Breast epithelium (tissue), 4 donors: ENCODE data around the gene KRT76. TPM values are rescaled to one million over a fixed set of nuclear protein-coding genes. Genes with fewer than 3 reads are reported as not detected.

Source experiments
- DNase-seq, 2 donors: peaks; one replicate each; pipeline ENCODE4 v3.0.0-alpha.2; 2019; ENCODE audit warnings: low spot score in 2 of 2
- H3K27ac ChIP-seq, 2 donors: fragments of 200-600 bp; sonication (generic) in 1 of 2; one replicate each; pipeline ENCODE4 v1.5.1; 2016 to 2019; ENCODE audit warnings: mild to moderate bottlenecking in 1 of 2
- H3K27me3 ChIP-seq, 2 donors: fragments of 200-600 bp; sonication (generic) in 1 of 2; one replicate each; pipeline versions ENCODE4 v1.5.1 to v1.6.0; 2017 to 2019; ENCODE audit warnings: control low read depth in 1 of 2, mild to moderate bottlenecking in 1 of 2
- H3K36me3 ChIP-seq: fragments of 200-600 bp; one replicate; pipeline ENCODE4 v1.5.1; 2019
- H3K4me1 ChIP-seq, 2 donors: fragments of 200-600 bp; sonication (generic); one replicate each; pipeline ENCODE4 v1.5.1; 2016 to 2019; ENCODE audit warnings: control low read depth in 1 of 2
- H3K4me3 ChIP-seq, 3 donors: fragments of 200-600 bp; sonication (generic); 1 replicate in 2 of 3; 2 replicates in 1 of 3; pipeline ENCODE4 v1.5.1; 2016 to 2019; ENCODE audit warnings: mild to moderate bottlenecking in 3 of 3, moderate library complexity in 2 of 3
- H3K9me3 ChIP-seq, 2 donors: fragments of 200-600 bp; sonication (generic) in 1 of 2; one replicate each; pipeline ENCODE4 v1.5.1; 2016 to 2019; ENCODE audit warnings: control low read depth in 1 of 2
- POLR2A ChIP-seq: fragments of 450-650 bp; IDR thresholded peaks from one replicate; pipeline ENCODE4 v1.6.1; 2016; ENCODE audit warnings: antibody characterized with exemption, mild to moderate bottlenecking, moderate library complexity
- POLR2AphosphoS5 ChIP-seq, 3 donors: sonication (generic); formaldehyde crosslinking; IDR thresholded peaks; one replicate each; pipeline ENCODE4 v1.6.1; 2017; ENCODE audit warnings: antibody characterized with exemption in 3 of 3
- intact Hi-C: fragments of 100-400 bp; cut with DNase I; formaldehyde crosslinking; loops from one replicate; pipeline ENCODE4 v1.15.1; 2023; ENCODE audit warnings: low total_unique reads
- total RNA-seq, 3 donors: library from RNA; depleted of rRNA; stranded (reverse); fragments of >200 nt; gene quantifications; one replicate each; pipeline ENCODE4 v1.1.0, GENCODE V29; 2016
- TF ChIP-seq, protein P1 (sequence below), 3 donors: fragments of 450-650 bp; IDR thresholded peaks; one replicate each; pipeline ENCODE4 v1.5.1; 2016 to 2017; ENCODE audit warnings: antibody characterized with exemption in 3 of 3, mild to moderate bottlenecking in 3 of 3, moderate library complexity in 3 of 3

The KRT76 gene
- total RNA-seq, 3 donors from 2014 or later = not detected

DNA sequence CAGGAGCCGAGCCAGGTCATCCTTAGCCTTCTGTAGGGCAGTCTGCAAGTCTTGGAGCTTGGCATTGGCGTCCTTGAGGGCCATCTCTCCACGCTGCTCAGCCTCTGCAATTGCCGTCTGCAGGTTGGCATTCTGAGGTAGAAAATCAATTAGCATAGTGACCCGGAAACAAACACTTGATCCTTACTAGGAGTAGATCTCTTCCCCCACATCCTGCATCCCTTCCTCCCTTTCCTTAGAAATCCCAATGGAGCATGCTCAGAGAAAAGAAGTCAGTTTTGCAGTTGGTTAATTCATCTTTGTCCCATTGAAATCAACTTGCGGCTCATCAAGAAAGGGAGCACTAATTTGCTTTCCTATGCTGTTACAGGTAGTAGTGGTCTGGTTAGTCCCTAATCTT lies 6.1 kb downstream of the KRT76 start:
- H3K27ac ChIP-seq = no peak overlapping the region
- H3K4me3 ChIP-seq = no peak overlapping the region
- no peaks in the 10 kb centered on the region for H3K9me3 ChIP-seq
- DNase-seq = no peak
- TF ChIP-seq, protein P1, sequence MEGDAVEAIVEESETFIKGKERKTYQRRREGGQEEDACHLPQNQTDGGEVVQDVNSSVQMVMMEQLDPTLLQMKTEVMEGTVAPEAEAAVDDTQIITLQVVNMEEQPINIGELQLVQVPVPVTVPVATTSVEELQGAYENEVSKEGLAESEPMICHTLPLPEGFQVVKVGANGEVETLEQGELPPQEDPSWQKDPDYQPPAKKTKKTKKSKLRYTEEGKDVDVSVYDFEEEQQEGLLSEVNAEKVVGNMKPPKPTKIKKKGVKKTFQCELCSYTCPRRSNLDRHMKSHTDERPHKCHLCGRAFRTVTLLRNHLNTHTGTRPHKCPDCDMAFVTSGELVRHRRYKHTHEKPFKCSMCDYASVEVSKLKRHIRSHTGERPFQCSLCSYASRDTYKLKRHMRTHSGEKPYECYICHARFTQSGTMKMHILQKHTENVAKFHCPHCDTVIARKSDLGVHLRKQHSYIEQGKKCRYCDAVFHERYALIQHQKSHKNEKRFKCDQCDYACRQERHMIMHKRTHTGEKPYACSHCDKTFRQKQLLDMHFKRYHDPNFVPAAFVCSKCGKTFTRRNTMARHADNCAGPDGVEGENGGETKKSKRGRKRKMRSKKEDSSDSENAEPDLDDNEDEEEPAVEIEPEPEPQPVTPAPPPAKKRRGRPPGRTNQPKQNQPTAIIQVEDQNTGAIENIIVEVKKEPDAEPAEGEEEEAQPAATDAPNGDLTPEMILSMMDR (IDR thresholded peaks at IDR 0.05) = no peak
- TF ChIP-seq POLR2AphosphoS5 (IDR thresholded peaks at IDR 0.05) = no peak
- TF ChIP-seq POLR2A = no peak
- no peaks in the 10 kb centered on the region for H3K27me3 ChIP-seq
- H3K4me1 ChIP-seq = no peaks in the 10 kb centered on the region
- intact Hi-C loops = no loop called here
- no peaks in the 10 kb centered on the region for H3K36me3 ChIP-seq

DNA sequence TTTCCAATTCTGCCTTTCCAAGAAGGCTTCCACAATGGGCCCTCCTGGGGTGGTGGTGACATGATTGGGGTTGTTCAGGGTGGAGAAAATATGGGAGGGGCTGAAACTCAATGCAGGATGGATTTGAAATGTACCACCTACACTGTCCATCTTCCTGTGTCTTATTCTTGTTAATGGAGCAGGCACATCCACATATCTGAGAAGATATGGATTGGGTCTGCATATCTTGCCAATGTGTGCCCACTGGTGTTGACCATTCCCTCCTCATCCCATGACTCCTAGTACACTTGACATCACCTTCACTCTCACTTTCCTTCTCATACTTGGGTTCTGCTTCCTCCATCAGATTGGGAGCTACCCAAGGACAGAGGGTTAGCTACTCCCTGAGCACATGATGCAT lies 7.2 kb downstream of the KRT76 start:
- intact Hi-C loops = no loop called here
- TF ChIP-seq, protein P1 (IDR thresholded peaks at IDR 0.05) = no peak
- TF ChIP-seq POLR2AphosphoS5 (IDR thresholded peaks at IDR 0.05) (no peak), POLR2A (no peak)
- H3K9me3 ChIP-seq = no peaks in the 10 kb centered on the region
- DNase-seq = no peak
- no peak overlapping the region for H3K27ac ChIP-seq
- H3K36me3 ChIP-seq = no peaks in the 10 kb centered on the region
- no peaks in the 10 kb centered on the region for H3K27me3 ChIP-seq
- H3K4me3 ChIP-seq = no peak overlapping the region
- H3K4me1 ChIP-seq = no peaks in the 10 kb centered on the region

DNA sequence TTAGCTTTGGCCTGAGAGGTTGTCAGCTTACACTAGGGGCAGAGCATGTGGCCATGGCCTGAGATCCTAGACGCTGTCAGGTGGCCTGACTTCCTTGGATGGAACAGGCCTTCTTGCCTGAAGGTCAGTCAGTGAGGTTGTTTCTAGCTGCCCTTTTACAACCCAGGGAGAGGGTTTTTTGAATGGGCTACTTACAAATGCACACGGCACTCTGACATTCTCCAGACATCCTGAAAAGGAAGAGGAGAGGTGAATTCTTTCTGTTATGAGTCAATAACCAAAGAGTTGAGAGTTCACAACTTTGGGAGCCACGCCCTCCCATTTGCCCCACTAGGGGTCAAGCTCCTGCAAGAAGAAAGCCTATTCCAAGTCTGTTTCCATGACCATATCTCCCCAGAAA lies 7.8 kb downstream of the KRT76 start:
- no peak for DNase-seq
- Histone ChIP-seq H3K4me3 (no peak overlapping the region), H3K4me1 (no peaks in the 10 kb centered on the region), H3K9me3 (no peaks in the 10 kb centered on the region), H3K27me3 (no peaks in the 10 kb centered on the region), H3K27ac (no peak overlapping the region), H3K36me3 (no peaks in the 10 kb centered on the region)
- intact Hi-C loops = no loop called here
- TF ChIP-seq, protein P1 (IDR thresholded peaks at IDR 0.05) = no peak
- TF ChIP-seq POLR2AphosphoS5 (IDR thresholded peaks at IDR 0.05) = no peak
- no peak for TF ChIP-seq POLR2A

DNA sequence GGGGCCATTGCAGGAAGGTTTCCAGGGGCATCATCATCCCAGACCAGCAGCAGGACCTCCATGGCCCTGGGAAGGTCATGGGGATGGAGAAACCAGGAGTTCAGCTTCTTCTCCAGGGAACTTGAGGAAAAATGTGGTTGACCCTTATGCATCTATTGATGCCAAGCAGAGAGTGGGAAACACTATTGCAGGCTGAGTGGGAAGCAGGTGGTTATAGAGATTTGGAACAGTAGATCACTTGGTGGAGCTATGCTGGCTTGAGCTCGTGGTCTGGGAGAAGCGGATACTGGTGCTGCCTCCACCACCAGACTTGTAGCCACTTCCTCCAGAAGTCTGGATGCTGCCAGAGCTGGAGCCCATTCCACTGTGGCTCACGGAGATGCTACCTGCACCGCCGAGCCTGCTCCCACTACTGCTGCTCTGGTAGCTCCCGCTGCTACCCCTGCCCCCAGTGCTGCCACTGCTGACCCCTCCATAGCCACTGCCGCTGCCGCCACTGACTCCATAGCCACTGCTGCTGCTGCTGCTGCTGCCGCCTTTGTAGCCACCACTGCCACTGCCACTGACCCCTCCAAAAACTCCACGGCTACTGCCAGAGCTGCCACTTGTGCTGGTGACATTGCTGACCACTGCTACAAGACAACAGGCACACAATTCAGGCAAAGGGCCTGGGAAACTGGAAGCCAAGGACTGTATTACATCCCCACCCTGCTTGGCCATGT lies 8.5 kb downstream of the KRT76 start:
- Histone ChIP-seq H3K9me3 (no peaks in the 10 kb centered on the region), H3K27me3 (no peaks in the 10 kb centered on the region), H3K36me3 (no peaks in the 10 kb centered on the region), H3K27ac (no peak overlapping the region), H3K4me3 (no peak overlapping the region), H3K4me1 (no peaks in the 10 kb centered on the region)
- intact Hi-C loops = no loop called here
- no peak for DNase-seq
- TF ChIP-seq POLR2A = no peak
- no peak for TF ChIP-seq POLR2AphosphoS5 (IDR thresholded peaks at IDR 0.05)
- TF ChIP-seq, protein P1 (IDR thresholded peaks at IDR 0.05) = no peak

DNA sequence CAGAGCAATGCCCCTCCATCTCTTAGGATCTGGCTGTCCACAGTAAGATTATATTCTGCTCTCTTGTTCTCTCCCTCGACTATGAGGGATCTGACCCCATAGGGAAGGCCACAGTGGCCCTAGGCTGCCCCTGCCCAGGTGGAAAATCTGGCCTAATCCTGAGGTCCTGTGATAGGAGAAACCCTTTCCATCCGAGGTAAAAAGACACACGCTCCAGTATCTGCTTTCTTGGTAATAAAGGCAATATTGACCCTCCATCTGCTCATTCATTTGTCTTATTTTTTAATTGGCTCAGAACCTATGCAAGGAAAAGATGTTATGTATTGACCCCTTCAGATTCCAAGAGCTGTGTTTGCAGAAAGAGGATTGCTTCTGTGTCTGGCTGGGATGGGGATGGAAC lies 9.7 kb downstream of the KRT76 start:
- no peaks in the 10 kb centered on the region for H3K9me3 ChIP-seq
- H3K27me3 ChIP-seq = no peaks in the 10 kb centered on the region
- no peak for DNase-seq
- H3K36me3 ChIP-seq = no peaks in the 10 kb centered on the region
- no peak overlapping the region for H3K27ac ChIP-seq
- intact Hi-C loops = no loop called here
- no peak overlapping the region for H3K4me3 ChIP-seq
- no peak for TF ChIP-seq POLR2A
- no peaks in the 10 kb centered on the region for H3K4me1 ChIP-seq
